Tibial nerve (tissue), 3 donors: ENCODE results near the gene ASIC1.

Source experiments
- POLR2A ChIP-seq, 2 donors: fragments of 450-650 bp; IDR thresholded peaks; one replicate each; pipeline ENCODE4 v1.6.1; 2017; ENCODE audit warnings: antibody characterized with exemption in 2 of 2, mild to moderate bottlenecking in 2 of 2, moderate library complexity in 2 of 2
- TF ChIP-seq, protein P1 (sequence below), 5 experiments: fragments of 200-600 bp in 3 of 5; fragments of 450-650 bp in 2 of 5; sonication (generic) in 3 of 5; IDR thresholded peaks; one replicate each; pipeline ENCODE4 v1.5.1; 2016 to 2019; ENCODE audit warnings: antibody characterized with exemption in 5 of 5, mild to moderate bottlenecking in 3 of 5, moderate library complexity in 2 of 5

DNA sequence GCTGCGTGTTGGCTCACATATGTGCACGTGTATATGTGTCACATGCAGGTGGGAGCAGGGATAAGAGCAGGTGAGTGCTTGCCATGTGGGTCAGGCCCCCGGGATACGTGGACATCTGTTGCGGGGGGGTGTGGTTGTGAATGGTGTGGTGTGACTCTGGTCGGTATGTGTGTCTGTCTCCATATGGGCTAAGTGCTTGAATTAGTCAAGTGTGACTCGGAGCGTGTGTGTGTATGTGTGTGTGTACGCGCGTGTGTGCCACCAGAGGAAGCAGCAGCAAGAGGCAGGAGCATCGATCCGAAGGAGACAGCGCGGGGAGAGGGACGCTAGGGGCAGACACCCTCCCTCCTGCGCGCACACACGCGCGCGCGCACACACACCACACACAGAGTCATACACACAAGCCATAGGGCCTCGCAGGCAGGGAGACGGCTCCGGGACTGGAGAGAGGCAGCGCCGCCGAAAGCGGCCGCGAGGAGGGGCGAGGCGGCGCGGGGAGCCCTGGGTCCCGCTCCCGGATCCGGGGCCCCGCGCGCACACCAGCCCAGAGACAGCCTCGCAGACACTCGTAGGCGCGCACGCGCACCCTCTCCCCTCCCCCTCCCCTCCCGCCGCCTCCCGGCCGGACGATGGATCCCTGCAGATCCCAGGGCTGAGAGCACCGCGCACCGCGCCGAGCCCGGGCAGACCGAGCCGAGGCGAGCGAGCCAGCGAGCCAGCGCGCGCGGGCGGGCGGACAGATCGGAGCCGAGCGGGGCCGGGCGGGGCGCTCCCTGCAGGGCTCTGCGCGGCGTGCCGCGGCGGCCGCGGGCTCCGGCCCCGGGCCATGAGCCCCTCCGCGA lies at the start of gene ASIC1:
- TF ChIP-seq, protein P1, sequence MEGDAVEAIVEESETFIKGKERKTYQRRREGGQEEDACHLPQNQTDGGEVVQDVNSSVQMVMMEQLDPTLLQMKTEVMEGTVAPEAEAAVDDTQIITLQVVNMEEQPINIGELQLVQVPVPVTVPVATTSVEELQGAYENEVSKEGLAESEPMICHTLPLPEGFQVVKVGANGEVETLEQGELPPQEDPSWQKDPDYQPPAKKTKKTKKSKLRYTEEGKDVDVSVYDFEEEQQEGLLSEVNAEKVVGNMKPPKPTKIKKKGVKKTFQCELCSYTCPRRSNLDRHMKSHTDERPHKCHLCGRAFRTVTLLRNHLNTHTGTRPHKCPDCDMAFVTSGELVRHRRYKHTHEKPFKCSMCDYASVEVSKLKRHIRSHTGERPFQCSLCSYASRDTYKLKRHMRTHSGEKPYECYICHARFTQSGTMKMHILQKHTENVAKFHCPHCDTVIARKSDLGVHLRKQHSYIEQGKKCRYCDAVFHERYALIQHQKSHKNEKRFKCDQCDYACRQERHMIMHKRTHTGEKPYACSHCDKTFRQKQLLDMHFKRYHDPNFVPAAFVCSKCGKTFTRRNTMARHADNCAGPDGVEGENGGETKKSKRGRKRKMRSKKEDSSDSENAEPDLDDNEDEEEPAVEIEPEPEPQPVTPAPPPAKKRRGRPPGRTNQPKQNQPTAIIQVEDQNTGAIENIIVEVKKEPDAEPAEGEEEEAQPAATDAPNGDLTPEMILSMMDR (IDR thresholded peaks at IDR 0.05), result peak in 2 of 5 experiments; percentile 53 to 58
- TF ChIP-seq POLR2A (IDR thresholded peaks at IDR 0.05), result no peak
